Muscle of leg (tissue), 11 donors: Measurements from ENCODE around the gene C1orf174. TPM values are rescaled to one million over a fixed set of nuclear protein-coding genes. Genes with fewer than 3 reads are reported as not detected.
A peak's percentile ranks its signal among the peaks of the same experiment; 100 is the strongest.

Experiments
- DNase-seq: peaks from one replicate; pipeline ENCODE4 v3.0.0; 2013
- H3K27ac ChIP-seq: one replicate; pipeline ENCODE4 v1.5.1; 2013; ENCODE audit warnings: mild to moderate bottlenecking, low read length, control low read depth
- H3K27me3 ChIP-seq: one replicate; pipeline ENCODE4 v1.6.1; 2013; ENCODE audit warnings: low read length; ENCODE audit not compliant: control insufficient read depth, insufficient read depth
- H3K36me3 ChIP-seq: one replicate; pipeline ENCODE4 v1.6.1; 2013; ENCODE audit warnings: low read length; ENCODE audit not compliant: control insufficient read depth, insufficient read depth
- H3K4me1 ChIP-seq: one replicate; pipeline ENCODE4 v1.6.1; 2013; ENCODE audit warnings: low read length; ENCODE audit not compliant: control insufficient read depth, insufficient read depth
- H3K4me3 ChIP-seq: one replicate; pipeline ENCODE4 v1.5.1; 2013; ENCODE audit warnings: low read length, control low read depth
- H3K9me3 ChIP-seq: replicated peaks from 2 replicates; pipeline ENCODE4 v1.6.1; 2013; ENCODE audit warnings: low read depth, low read length; ENCODE audit not compliant: control insufficient read depth
- WGBS: methylation state at CpG from one replicate; pipeline ENCODE4 v1.1.5; 2013; ENCODE audit warnings: missing lambda C conversion rate; ENCODE audit not compliant: insufficient coverage; 5-methylcytosine and 5-hydroxymethylcytosine counted together
- polyA plus RNA-seq, 8 donors: library from polyadenylated mRNA; unstranded; fragments of 120-200 nt; gene quantifications; one replicate each; pipeline versions ENCODE4 v1.2.1 to v1.2.3, GENCODE V29; 2013; ENCODE audit warnings: inconsistent platforms in 1 of 8, low replicate concordance in 1 of 8; ENCODE audit not compliant: insufficient read length in 8 of 8, insufficient read depth in 1 of 8
- total RNA-seq: library from RNA; stranded (reverse); fragments of 120-200 nt; gene quantifications from one replicate; pipeline ENCODE4 v1.2.4, GENCODE V29; 2013

C1orf174 gene
- total and polyA plus RNA-seq, 9 donors = 16.5 to 20.9 (median 18.0) TPM

DNA sequence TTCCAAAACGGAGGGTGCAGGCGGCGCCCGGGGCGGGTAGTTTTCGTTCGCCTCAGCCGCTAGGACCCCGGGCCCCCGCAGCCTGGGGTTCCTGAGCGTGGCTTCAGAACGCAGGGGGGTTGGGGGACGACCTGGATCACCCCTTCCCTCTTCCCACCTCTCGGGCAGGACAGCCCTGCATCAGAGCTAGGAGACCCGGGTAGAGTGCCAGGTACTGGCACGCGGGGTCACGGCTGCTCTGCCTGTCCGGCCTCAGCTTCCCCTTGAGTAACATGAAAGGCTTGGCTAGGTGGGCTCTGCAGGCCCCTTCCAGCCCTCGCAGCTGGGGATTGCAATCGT, 42.3 kb downstream of the C1orf174 start:
- Histone ChIP-seq H3K4me3 (peak overlapping the region; percentile 89), H3K27me3 (no peaks in the 10 kb centered on the region), H3K36me3 (peaks cover 3% of the 10 kb centered on the region), H3K9me3 (no peaks in the 10 kb centered on the region), H3K27ac (peak overlapping the region; percentile 87), H3K4me1 (peaks cover 21% of the 10 kb centered on the region)
- DNase-seq = no peak
- WGBS = 16% methylated on average over 8 of the region's 21 CpGs

DNA sequence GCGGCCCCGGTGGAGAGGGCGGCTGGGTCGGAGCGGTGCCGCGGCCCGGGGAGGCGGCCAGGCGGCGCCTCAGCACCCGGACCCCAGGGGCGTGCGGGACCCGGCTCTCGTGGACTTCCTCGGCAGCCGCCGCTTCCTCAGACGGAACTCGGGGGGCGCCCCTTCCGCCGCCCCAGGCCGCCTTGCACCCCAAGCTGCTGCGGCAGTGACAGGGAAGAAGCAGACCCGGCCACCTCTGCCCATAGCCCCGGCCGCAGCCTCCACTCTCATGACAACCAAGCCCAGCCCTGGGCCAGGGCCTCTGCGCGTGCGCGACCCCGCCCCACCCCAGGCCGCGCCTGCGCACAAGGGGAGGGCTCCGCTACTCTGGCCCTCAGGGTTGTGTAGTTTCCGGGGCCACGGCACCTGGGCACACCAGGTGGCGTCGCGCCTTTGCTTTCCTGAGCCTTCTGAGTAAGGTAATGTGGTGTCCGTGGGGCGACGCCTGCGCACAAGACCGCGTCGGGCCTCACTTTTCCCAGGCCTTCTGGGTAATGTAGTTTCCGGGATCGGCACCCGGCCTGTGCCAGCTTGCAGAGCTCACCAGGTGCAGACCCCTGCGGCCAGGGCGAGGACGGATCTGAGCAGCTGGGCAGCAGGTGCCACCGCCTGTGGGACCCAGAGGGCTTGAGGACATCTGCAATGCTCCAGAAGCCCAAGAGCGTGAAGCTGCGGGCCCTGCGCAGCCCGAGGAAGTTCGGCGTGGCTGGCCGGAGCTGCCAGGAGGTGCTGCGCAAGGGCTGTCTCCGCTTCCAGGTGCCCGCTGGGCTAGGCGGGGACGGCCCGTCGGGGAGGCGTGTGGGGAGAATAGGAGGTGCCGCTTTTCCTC, 42.9 kb downstream of the C1orf174 start, which contains the start of the genes CEP104 and DFFB:
CEP104 (minus strand) TSS at position 289 of the 868 bp plus-strand sequence. CDS start 4,804 bp downstream, outside the sequence.
DFFB (plus strand) TSS at position 554 of the 868 bp plus-strand sequence; CDS start at position 682, 128 bp downstream.
- Histone ChIP-seq H3K27ac (peak within 1 kb of the TSS; percentile 87), H3K4me3 (peak within 1 kb of the TSS; percentile 89), H3K9me3 (no peaks in the 10 kb centered on the region), H3K27me3 (no peaks in the 10 kb centered on the region), H3K4me1 (peaks cover 21% of the 10 kb centered on the region), H3K36me3 (peaks cover 3% of the 10 kb centered on the region)
- DNase-seq = peak; percentile 91
- under 1% methylated on average over 69 of the region's 73 CpGs for WGBS

DNA sequence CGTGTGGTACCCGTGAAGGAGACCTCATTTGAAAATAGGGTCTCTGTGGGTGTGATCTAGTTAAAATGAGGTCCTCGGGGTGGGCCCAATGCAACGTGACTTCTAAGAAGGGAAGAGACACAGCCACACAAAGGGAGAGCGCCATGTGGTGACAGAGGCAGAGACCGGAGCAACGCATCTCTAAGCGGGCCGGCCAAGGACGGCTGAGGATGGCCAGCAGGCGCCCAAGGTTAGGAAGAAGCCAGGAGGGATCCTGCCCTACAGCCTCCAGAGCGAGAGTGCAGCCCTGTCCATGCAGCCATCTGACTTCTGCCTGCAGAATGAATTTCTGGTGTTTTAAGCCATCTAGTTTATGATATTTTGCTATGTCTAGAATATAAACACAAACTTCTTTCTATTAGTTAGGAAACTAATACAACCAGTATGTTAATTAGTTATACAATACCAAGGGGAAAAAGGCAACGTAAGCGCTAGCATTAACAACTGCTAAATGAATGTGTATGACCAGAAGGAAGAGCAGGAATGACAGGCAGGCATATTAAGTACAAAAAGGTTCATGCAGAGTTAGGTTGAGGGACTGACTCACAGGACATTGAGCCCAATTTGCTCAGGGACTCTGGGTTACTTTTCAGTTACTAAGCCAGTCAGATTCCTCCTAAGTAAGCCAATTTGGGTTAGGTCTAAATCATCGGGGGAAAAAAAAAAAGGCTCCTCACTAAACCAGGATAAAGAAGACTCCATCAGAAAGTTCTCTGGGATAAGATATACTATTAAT, 47.2 kb downstream of the C1orf174 start:
- 66% methylated on average over 11 of the region's 15 CpGs for WGBS
- H3K4me1 ChIP-seq = peaks cover 14% of the 10 kb centered on the region
- H3K27ac ChIP-seq = no peak overlapping the region
- no peak for DNase-seq
- H3K9me3 ChIP-seq = no peaks in the 10 kb centered on the region
- no peak overlapping the region for H3K4me3 ChIP-seq
- peaks cover 20% of the 10 kb centered on the region for H3K36me3 ChIP-seq
- H3K27me3 ChIP-seq = no peaks in the 10 kb centered on the region

DNA sequence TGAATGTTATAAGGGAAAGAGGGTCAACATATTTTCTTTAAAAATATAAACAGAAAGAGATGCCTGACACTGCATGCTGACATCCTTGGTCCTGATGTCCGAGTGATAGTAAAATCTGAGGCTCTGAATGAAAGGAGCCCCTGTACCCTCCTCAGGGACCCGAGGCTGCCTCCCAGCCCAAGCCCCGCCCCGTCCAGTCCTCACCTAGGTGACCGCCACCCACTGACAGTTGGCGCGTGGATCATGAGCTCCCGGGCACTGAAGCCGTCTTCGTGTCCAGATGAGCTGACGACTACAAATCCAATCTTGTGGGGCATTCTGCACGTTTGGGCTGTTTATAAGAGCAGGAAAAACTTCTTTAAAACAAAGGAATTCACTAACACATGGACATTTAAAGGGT, 48.0 kb downstream of the C1orf174 start:
- no peak for DNase-seq
- Histone ChIP-seq H3K36me3 (peaks cover 23% of the 10 kb centered on the region), H3K27me3 (no peaks in the 10 kb centered on the region), H3K4me3 (no peak overlapping the region), H3K9me3 (no peaks in the 10 kb centered on the region), H3K27ac (no peak overlapping the region), H3K4me1 (peaks cover 9% of the 10 kb centered on the region)
- 90% methylated on average over 10 of the region's 12 CpGs for WGBS

DNA sequence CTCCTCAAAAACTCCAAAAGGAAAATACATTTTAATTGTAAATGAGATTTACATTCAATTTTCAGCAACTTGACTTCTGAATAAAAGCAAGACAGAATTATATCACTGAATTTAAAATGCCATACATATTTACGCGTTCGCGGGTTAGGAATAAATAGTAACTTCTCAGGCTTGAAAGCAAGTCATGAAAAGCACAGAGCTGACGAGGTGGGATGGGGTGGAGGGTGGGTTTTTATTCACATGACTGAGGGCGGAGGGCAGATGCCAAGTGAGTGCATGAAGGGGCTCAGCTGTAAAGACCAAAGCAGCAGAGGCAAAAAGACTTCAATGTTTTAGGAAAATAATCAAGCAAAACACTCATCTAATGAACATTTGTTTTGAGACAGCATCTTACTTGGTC, 48.8 kb downstream of the C1orf174 start:
- no peaks in the 10 kb centered on the region for H3K27me3 ChIP-seq
- H3K36me3 ChIP-seq = peaks cover 28% of the 10 kb centered on the region
- H3K4me1 ChIP-seq = peaks cover 7% of the 10 kb centered on the region
- no peaks in the 10 kb centered on the region for H3K9me3 ChIP-seq
- DNase-seq = no peak
- H3K27ac ChIP-seq = no peak overlapping the region
- WGBS = 100% methylated on average over 3 of the region's 6 CpGs
- no peak overlapping the region for H3K4me3 ChIP-seq

DNA sequence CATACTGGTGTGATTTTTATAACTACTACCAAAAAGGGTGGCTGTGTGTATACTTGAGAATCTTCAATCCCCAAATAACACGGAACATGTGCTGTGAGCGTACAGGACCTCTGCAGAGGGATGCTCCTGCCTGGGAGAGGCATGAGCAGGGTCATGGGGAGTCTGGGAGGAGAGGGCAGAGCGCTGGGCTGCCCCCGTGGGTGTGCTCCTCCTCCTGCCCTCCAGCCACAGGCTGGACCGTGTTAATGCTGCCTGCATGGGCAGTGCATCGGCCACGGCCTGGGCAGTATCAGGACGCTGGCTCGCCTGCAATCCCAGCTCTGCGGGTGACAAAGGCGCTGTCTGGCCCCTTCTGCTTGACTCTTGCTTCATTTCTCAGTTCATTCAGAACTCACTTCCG, 49.2 kb downstream of the C1orf174 start:
- Histone ChIP-seq H3K4me3 (no peak overlapping the region), H3K36me3 (peaks cover 28% of the 10 kb centered on the region), H3K27me3 (no peaks in the 10 kb centered on the region), H3K27ac (no peak overlapping the region), H3K4me1 (peaks cover 3% of the 10 kb centered on the region), H3K9me3 (no peaks in the 10 kb centered on the region)
- no peak for DNase-seq
- 77% methylated on average over 7 of the region's 12 CpGs for WGBS

DNA sequence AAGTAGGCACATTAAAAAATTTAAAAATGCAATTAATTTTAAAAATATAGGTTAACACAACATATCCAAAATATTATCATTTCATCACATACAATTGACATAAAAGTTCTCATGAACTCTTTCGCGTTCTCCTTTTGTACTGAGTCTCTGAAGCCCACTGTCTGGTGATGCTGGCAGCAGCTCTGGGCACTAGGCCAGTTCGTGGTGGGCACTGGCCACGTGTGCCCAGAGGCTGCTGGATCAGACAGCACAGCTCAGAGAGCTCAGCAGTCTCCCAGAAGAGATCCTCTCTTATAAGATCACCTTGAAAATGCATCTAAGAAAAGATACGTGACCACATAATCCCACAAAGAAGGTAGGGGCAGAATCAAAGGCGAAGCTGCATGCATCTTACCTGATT, 53.0 kb downstream of the C1orf174 start:
- H3K27ac ChIP-seq = no peak overlapping the region
- no peaks in the 10 kb centered on the region for H3K4me1 ChIP-seq
- no peak for DNase-seq
- no peaks in the 10 kb centered on the region for H3K9me3 ChIP-seq
- no peak overlapping the region for H3K4me3 ChIP-seq
- H3K36me3 ChIP-seq = peaks cover 44% of the 10 kb centered on the region
- 90% methylated on average over 4 of the region's 6 CpGs for WGBS
- H3K27me3 ChIP-seq = no peaks in the 10 kb centered on the region

DNA sequence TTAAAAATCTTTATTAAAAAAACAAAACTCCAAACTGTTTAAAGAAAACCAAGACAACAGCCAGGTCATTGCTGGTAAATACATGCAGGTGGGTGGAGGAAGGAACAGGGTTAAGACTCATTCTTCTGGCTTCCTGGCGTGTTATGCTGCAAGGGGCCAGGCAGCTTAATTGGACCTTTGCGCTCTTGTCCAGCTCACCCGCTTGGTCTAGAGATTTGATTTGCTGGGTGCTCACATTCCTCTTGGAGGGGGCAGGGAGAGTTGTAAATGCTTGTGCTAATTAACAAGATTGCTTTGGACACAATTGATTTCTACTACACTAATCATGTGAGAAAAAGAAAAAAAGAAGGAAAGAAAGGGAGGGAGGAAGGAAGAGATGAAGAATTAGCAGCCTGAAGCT, 53.5 kb downstream of the C1orf174 start:
- Histone ChIP-seq H3K27ac (no peak overlapping the region), H3K9me3 (no peaks in the 10 kb centered on the region), H3K27me3 (no peaks in the 10 kb centered on the region), H3K4me3 (no peak overlapping the region), H3K36me3 (peaks cover 44% of the 10 kb centered on the region), H3K4me1 (no peaks in the 10 kb centered on the region)
- no CpG with 5 or more reads among the region's 3 CpGs for whole genome bisulfite sequencing
- DNase-seq = no peak

DNA sequence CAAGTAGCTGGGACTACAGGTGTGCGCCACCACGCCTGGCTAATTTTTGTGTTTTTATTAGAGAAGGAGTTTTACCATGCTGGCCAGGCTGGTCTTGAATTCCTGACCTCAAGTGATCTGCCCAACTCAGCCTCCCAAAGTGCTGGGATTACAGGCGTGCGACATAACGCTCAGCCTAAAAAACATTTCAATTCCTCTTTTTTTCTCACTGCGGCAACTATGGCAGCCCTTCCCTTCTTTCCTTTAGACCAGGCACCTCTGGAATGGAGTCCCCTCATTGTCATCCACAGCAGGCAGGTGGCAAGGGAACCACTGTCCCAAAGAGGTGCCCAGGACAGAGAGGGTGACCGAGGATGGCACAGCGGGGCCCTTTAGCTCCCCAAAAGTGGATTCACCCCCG, 57.2 kb downstream of the C1orf174 start:
- Histone ChIP-seq H3K27me3 (no peaks in the 10 kb centered on the region), H3K27ac (no peak overlapping the region), H3K4me3 (no peak overlapping the region), H3K36me3 (peaks cover 54% of the 10 kb centered on the region), H3K9me3 (peaks cover 2% of the 10 kb centered on the region), H3K4me1 (no peaks in the 10 kb centered on the region)
- DNase-seq = no peak
- WGBS = 100% methylated on average over 3 of the region's 9 CpGs

DNA sequence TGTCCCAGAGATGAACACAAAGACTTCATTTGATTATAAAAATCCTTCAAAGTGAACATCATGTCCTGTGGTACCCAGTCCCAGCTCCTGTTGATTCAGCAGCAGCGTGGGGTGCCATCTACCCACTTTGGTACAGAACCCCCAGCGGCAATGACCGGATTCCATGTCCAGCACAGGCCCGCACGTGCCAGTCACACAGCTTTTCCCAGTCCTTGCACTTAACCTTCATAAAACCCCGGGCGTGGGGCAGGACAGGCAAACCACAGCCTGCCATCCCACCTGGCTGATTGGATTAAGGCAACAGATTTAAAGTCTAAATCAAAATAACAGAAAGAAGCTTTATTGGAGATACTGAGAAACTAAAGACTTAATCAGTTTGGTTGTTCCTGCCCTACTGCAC, 58.6 kb downstream of the C1orf174 start:
- no peak for DNase-seq
- Histone ChIP-seq H3K27me3 (no peaks in the 10 kb centered on the region), H3K27ac (no peak overlapping the region), H3K4me1 (no peaks in the 10 kb centered on the region), H3K4me3 (no peak overlapping the region), H3K36me3 (peaks cover 57% of the 10 kb centered on the region), H3K9me3 (peaks cover 10% of the 10 kb centered on the region)
- WGBS = 96% methylated on average over 2 of the region's 7 CpGs
